RWPE2 (cell line): ENCODE data around the gene PPP2R2D.

Source experiments
- ATAC-seq: fragments of 200-7000 bp; cut with Tn5 transposase; 3 replicates; pipeline ENCODE4 v1.9.1; 2021; ENCODE audit warnings: low read depth
- DNase-seq: peaks from one replicate; pipeline ENCODE4 v3.0.0-alpha.2; 2020; ENCODE audit warnings: low spot score
- H3K27ac ChIP-seq: fragments of 450-650 bp; 2 replicates; pipeline ENCODE4 v1.5.1; 2017; ENCODE audit warnings: mild to moderate bottlenecking; ENCODE audit not compliant: poor library complexity, severe bottlenecking
- H3K27me3 ChIP-seq: fragments of 250-450 bp; sonication (Bioruptor Pico); 2 replicates; pipeline ENCODE4 v1.5.1; 2021; ENCODE audit warnings: mild to moderate bottlenecking, moderate library complexity; ENCODE audit not compliant: insufficient read depth, poor library complexity, severe bottlenecking
- H3K36me3 ChIP-seq: fragments of 250-450 bp; sonication (Bioruptor Pico); 2 replicates; pipeline ENCODE4 v1.5.1; 2020; ENCODE audit warnings: low read depth, mild to moderate bottlenecking, moderate library complexity
- H3K4me1 ChIP-seq: fragments of 250-450 bp; sonication (Bioruptor Pico); 2 replicates; pipeline ENCODE4 v1.5.1; 2021; ENCODE audit warnings: mild to moderate bottlenecking, moderate library complexity; ENCODE audit not compliant: insufficient read depth, poor library complexity, severe bottlenecking
- H3K4me3 ChIP-seq: fragments of 250-450 bp; sonication (Bioruptor Pico); 2 replicates; pipeline ENCODE4 v1.5.1; 2021; ENCODE audit warnings: mild to moderate bottlenecking, moderate library complexity; ENCODE audit not compliant: severe bottlenecking
- H3K9me3 ChIP-seq: fragments of 250-450 bp; sonication (Bioruptor Pico); 2 replicates; pipeline ENCODE4 v1.5.1; 2021; ENCODE audit warnings: mild to moderate bottlenecking, moderate library complexity; ENCODE audit not compliant: severe bottlenecking
- TF ChIP-seq, protein P1 (sequence below): fragments of 450-650 bp; IDR thresholded peaks from one replicate; pipeline ENCODE4 v1.5.1; 2017; ENCODE audit warnings: mild to moderate bottlenecking, moderate library complexity; ENCODE audit not compliant: poor library complexity, severe bottlenecking

Gene PPP2R2D

DNA sequence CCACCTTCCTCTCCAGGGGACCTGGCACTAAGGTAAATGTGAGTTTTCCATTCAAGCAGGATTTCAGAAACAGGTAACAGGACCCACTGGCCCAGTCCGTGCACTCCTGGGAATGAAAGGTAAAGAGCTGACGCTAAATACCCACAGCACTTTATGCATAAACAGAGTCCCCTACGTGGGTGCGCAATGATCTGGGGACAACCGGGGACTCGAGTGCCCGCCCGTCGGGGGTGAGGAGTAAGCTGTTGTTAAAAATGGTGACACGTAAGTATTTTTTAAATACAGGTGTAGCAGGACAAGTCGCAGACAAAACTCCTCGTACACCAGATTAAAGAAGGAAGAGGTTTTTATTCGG is 47.2 kb upstream of the PPP2R2D start:
- TF ChIP-seq, protein P1, sequence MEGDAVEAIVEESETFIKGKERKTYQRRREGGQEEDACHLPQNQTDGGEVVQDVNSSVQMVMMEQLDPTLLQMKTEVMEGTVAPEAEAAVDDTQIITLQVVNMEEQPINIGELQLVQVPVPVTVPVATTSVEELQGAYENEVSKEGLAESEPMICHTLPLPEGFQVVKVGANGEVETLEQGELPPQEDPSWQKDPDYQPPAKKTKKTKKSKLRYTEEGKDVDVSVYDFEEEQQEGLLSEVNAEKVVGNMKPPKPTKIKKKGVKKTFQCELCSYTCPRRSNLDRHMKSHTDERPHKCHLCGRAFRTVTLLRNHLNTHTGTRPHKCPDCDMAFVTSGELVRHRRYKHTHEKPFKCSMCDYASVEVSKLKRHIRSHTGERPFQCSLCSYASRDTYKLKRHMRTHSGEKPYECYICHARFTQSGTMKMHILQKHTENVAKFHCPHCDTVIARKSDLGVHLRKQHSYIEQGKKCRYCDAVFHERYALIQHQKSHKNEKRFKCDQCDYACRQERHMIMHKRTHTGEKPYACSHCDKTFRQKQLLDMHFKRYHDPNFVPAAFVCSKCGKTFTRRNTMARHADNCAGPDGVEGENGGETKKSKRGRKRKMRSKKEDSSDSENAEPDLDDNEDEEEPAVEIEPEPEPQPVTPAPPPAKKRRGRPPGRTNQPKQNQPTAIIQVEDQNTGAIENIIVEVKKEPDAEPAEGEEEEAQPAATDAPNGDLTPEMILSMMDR = no peak
- ATAC-seq (no peak), DNase-seq (no peak)
- Histone ChIP-seq H3K36me3 (no peaks in the 10 kb centered on the region), H3K4me3 (no peak overlapping the region), H3K4me1 (no peaks in the 10 kb centered on the region), H3K27me3 (no peaks in the 10 kb centered on the region), H3K27ac (no peak overlapping the region), H3K9me3 (no peaks in the 10 kb centered on the region)

DNA sequence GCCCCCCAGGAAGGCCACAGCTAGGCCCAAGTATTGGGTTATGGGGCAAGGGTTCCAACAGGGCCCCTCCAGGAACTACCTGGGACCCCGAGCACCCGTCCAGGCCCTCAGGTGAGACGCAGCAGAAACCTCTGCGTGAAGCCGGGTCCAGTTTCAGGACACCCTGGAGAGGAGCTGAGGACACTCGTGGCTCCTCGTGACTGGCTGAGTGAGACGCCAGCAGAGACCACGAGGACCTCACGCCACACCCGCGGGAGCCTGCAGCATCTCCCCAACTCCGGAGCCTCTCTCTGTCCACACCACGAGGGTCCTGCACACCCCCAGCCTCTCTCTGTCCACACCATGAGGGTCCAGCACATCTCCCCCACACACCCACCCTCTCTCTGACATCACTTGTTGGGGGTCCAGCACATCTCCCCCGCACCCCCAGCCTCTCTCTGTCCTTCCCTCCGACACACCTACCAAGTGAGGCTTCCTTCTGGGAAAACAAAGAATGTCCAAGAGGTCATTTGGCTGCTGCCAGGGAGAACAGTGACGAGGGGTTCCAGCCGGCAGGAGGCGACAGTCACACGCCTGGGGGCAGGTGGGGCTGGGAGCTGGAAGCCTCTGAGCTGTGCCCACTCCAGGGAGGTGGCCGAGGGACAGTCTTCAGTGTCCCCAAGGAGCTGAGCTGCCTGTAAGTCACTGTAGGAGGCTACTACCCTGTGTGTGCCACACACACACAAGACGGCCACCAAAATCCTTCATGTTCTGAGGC is 46.1 kb upstream of the PPP2R2D start:
- TF ChIP-seq, protein P1 = no peak

DNA sequence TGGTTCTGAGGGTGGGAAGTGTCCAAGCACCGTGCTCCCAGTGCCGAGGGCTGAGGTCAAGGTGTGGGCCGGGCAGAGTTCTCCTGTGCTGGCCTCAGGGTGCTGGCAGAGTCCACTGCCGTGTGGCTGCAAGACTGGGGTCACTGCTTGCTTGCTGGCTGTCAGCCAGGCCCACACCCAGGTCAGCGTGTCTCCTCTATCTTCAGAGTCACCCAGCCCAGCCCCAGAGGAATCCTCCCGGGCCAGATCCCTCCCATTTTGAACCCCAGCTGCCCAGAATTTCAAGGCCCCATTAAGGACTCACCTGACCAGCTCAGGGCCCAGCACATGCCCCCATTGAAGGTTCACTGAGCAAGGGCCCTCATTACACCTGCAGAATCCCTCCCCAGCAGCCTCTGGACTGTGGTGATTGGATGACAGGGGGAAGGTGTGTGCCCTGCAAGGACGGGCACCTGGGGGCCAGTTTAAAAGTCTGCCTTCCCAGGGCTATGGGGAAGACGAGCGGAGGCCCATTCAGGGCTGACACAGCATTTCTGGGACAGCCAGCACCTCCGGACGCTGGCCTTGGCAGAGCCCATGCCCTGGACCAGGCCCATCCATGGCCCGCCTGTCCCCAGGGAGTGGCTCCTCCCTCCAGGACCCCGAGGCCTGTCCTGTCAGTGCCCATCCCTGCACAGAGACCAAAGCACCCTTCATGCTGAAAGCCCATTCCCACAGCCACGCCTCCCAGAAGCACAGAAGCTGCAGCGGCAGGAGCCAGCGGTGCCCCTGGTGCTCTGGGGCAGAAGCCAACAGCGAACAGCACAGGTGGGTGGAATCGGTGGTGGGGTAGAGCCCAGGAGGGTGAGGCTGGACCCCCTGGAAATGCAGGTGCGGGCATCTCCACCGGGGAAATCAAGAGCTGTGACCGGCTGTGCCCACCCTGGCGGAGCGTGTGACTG is 45.1 kb upstream of the PPP2R2D start:
- H3K9me3 ChIP-seq = no peaks in the 10 kb centered on the region
- ATAC-seq = no peak

More for the DNA sequence above, 46.1 kb upstream of the PPP2R2D start:
- DNase-seq (no peak), ATAC-seq (no peak)
- no peaks in the 10 kb centered on the region for H3K4me1 ChIP-seq
- no peak overlapping the region for H3K4me3 ChIP-seq
- H3K27ac ChIP-seq = no peak overlapping the region
- no peaks in the 10 kb centered on the region for H3K36me3 ChIP-seq
- no peaks in the 10 kb centered on the region for H3K27me3 ChIP-seq
- H3K9me3 ChIP-seq = no peaks in the 10 kb centered on the region

DNA sequence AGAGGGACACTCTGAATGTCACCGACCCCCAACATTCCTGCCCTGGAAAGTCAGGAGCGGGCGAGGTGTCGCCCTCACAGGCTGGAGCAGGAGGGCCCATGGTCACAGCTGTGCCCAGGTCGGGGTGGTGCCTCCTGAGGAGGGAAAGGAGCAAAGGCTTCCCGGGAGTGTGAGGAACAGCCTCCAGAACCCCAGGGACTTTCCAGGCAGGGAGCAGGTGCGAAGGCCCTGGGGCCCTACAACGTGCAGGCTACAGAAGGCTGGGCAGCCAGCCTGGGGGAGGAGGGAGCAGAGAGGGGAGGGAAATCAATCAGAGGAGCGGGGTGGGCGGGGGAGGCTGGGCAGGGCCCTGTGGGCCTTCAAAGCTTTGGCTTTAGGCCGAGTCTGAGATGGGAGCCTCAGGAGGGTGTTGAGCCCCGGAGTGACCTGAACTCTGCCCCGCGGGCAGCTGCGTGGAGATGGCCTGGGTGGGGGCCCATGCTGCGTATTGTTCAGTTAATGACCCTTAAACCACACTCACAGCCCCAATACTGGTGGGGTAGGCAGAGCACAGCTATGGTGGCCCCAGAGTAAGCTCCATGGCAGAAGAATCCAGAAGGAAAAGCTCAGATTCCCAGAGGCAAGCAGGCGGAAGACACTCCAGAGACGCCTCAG is 44.2 kb upstream of the PPP2R2D start:
- no peaks in the 10 kb centered on the region for H3K4me1 ChIP-seq
- peaks cover 14% of the 10 kb centered on the region for H3K27me3 ChIP-seq
- DNase-seq (no peak), ATAC-seq (no peak)
- no peaks in the 10 kb centered on the region for H3K9me3 ChIP-seq
- H3K27ac ChIP-seq = no peak overlapping the region
- TF ChIP-seq, protein P1 = no peak
- no peaks in the 10 kb centered on the region for H3K36me3 ChIP-seq
- no peak overlapping the region for H3K4me3 ChIP-seq

More for the DNA sequence above, 45.1 kb upstream of the PPP2R2D start:
- Histone ChIP-seq H3K36me3 (no peaks in the 10 kb centered on the region), H3K4me1 (no peaks in the 10 kb centered on the region), H3K4me3 (no peak overlapping the region), H3K27ac (no peak overlapping the region), H3K27me3 (peaks cover 7% of the 10 kb centered on the region)
- TF ChIP-seq, protein P1 = no peak
- no peak for DNase-seq
